Stimulated activated CD8-positive, alpha-beta memory T cell treated with anti-CD3 and anti-CD28 coated beads, Interleukin-4, amount 100 ng/mL, for 4 hours (primary cell): ENCODE results near the gene IER3IP1.
"Not testable (repeated sequence)": the region's sequence is repeated elsewhere in the genome, so short reads cannot be mapped to it uniquely, and the experiment has no call there.

Source experiments
- DNase-seq, 2 donors: peaks; one replicate each; pipeline ENCODE4 v3.0.0-alpha.2; 2020; ENCODE audit warnings: low read depth in 2 of 2, low spot score in 1 of 2

IER3IP1 gene

GRCh38 chr18:47175898-47176575 is at the start of gene IER3IP1:
TSS of gene IER3IP1 (minus strand) at chr18:47176364. CDS start at chr18:47176277, 87 bp downstream.
- DNase-seq: peak; percentile 67 to 75

GRCh38 chr18:47215554-47216138 is 39.5 kb upstream of the IER3IP1 start:
- no peak for DNase-seq

- no peak for DNase-seq
Observed at GRCh38 chr18:47209171-47209570, 33.0 kb upstream of the IER3IP1 start.

DNA sequence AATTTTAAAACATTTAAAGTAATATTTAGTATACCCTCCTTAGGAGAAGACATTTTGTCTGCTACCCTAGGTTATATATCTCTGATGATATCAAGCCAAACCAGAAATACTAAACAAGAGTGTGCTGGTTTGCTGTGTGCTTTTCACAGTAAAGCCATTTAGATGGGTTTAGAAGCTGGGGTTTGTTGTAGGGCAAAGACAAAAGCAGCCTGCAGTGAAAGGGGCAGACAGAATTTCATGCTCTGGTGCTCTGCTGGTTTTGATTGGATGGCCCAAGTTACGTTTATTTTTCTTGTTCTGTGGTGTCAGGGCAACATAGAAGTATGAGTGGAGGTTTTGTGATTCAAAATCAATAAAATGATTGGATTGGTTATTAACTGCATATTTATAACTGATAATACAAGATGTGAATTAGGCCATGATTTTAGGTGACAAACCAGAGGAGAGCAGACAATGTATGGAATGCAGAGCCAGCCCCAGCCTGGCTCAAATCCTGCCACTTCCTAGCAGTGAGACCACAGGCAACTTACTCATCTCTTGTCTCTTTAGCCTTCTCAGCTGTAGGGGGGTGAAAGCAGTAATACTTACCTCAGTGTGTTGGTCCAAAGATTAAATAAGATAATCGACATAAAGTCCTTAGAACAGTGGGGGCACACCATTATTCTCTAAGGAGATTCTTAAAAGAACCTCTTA is 30.9 kb upstream of the IER3IP1 start:
- DNase-seq: no peak

DNA sequence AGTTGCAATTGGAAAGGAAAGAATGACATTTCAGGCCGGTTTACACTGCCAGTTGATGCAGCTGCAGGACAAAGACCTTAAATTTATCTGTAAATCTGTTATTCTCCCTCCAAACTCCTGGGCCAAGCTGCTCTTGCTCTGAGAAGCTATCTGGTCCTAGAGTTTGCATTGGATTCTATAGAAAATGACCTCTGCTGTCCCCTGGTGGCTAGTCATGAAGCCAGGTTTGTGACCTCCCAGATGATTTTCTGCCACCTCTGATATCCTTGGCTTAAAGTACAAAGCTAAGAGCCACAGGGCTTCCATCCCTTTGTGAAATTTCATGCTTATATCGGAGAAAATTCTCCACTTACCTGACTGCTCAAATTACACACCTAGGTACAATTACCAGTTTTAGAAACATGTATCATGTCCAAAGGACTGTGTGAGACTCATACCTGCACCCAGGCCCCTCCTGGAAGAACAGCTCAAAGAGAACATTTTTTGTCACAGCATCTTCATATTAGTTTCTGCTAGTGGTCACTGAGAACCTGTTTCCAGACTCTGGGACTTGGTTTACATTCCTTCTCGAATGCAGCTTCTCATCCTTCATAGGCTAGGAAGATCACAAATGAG is 28.9 kb upstream of the IER3IP1 start:
- peak in 1 of 2 donors; percentile 4 for DNase-seq

DNA sequence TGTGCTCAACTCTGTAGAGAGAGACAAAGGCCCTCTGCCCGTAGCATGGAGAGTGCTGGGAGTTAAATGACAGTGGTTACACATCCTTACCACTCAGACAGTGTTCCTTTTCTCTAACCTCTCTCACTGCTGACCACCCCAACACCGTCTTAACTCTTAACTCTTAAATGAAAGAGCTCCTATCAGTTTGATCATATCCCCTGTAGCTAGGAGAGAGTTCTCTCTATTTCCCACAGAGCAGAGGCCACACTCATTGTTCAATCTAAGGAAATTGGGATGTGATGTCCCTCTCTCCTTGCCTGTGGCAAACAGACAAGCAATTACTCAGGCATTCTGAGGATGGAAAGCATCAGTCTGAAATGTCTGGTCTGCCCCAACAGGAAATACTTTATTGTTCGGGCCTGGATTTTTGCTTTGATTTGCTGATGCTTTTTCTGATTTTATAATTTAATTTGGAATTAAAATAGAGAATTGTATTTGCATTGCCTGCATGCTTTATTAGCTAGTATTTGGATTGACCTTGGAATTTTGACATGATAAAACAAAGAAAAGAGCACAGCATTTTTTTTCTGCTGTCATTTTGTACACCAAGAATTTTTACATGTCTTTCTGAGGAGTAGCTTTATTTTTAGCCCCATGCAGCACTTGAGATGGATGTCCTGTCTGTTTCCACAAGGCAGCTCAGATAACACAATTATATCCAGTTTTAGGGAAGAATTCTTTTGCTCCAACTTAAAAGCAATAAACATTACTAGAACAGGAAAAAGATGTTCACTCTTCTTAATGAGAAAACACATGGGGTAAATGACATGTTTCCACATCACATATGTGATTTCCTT is 27.7 kb upstream of the IER3IP1 start:
- no peak for DNase-seq

DNA sequence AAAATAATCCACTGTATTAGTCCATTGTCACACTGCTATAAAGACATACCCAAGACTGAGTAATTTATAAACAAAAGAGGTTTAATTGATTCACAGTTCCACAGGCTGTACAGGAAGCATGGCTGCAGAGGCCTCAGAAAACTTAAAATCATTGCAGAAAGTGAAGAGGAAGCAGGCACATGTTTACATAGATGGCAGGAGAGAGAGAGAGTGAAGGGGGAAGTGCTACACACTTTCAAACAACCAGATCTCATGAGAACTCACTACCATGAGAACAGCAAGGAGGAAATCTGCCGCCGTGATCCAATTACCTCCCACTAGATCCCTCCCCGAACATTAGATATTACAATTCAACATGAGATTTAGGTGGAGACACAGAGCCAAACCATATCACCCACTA is 19.8 kb upstream of the IER3IP1 start:
- DNase-seq: not testable (repeated sequence)

DNA sequence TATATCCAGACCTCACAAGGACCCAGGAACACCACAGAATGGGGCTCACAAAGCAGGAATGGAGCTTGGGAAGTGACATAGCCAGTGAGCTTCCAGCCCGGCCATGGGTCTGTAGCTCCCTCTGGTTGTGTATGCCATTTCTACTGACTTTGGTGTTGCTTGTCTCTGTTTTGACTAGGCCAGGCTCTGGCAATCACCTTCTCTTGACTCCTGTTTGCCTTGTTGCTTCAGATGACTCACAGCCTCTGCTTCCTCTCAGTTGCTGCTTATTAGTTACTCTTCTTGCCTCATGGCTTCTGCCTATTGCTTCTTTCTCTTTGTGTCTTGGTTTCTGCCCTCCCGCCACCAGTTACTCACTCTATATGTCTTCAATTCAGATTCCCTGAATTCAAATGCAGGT is 15.8 kb upstream of the IER3IP1 start:
- no peak for DNase-seq

- no peak for DNase-seq
Observed at GRCh38 chr18:47187721-47188120, 11.6 kb upstream of the IER3IP1 start.

DNA sequence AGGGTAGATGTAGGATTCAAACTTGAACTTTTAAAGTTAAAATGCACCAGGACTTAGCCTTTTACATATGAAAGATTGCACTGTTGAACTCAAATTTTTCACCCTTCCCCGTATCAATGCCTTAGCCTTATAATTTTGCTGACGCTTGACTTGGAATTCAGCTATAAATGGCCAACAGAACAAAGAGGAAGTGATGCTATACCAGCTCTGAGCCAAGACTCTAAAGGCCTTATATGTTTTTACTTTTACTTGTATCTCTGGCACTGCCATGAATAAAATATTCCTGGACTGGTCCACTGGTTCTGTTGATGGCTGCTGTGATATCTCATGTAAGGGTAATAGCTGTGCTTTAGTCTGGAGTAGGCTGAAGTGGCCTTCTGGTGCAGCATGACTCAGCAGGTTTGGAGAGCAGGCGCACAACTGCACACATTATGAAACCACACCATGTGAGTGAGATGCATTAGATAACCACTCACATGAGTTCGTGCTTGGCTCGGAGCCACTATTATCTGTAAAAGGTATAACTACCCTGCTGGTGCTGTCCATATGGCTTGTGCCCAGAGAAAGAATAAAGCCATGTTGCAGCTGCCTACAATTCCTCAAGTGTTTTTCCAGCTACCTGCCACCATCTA is 8.4 kb upstream of the IER3IP1 start:
- no peak for DNase-seq

GRCh38 chr18:47182156-47182555 is 6.0 kb upstream of the IER3IP1 start:
- not testable (repeated sequence) for DNase-seq

GRCh38 chr18:47180765-47181164 is 4.6 kb upstream of the IER3IP1 start:
- no peak for DNase-seq

DNA sequence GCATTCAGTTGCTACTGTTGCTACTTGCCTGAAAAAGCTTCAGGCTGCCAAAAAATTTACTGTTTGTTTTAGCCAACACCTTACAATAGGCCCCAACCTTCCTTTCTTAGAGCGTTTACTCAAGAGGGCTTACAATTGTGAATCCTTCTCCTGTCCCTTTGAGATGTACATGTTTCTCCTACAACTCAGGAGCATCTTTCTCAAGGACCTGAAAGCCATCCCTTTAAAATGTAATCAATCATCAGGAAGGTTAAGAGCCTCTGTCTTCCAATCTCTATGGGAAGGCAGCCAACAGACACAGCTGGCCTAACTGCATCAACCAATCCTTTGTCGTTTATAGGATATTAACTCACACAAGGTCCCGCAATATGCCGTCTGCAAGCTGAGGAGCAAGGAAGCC is 3.4 kb upstream of the IER3IP1 start:
- no peak for DNase-seq

DNA sequence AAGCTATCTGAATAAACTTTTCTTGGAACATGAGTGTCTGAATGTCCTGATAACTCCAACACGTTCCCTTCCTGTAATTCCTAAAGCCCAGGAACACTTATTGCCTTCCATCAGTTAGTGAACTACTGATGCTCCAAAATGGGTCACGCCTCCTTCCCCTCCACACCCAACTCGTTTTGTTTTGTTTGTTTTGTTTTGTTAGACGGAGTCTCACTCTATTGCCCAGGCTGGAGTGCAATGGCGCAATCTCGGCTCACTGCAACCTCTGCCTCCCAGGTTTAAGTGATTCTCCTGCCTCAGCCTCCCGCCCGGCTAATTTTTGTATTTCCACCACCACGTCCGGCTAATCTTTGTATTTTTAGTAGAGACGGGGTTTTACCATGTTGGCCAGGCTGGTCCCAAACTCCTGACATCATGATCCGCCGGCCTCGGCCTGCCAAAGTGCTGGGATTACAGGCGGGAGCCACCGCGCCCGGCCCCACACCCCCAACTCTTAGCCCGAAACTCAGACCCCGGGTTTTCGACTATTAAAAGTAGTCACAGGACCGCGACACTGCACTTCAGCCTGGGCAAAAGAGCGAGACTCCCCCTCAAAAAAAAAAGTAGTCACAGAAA is 774 bp downstream of the IER3IP1 start:
- no peak for DNase-seq

DNA sequence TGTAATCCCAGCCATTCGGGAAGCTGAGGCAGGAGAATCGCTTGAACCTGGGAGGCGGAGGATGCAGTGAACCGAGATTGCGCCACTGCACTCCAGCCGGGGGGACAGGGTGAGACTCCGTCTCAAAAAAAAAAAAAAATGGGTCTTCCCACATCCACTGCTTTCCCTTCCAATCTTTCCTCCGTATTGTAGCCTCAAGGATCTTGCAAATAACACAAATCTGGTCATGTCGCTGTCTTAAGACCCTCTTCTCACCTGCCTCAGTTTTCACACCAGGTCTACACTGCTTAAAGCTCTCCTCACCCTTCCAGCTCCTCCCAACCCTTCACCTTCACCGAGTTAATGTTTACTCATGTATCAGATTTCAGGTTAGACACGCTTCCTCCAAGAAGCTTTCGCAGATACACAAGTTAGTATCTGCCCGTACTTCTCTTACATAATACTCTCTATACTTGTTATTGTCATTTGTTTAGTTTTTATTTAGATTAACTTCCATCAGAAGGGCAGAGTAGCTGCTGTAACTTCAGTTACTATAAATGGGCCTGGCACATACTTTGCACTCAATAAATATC is 1.5 kb downstream of the IER3IP1 start:
- DNase-seq: no peak

- DNase-seq: no peak
Observed at GRCh38 chr18:47172476-47172875, 3.7 kb downstream of the IER3IP1 start.

- DNase-seq: no peak
Observed at GRCh38 chr18:47168913-47169312, 7.3 kb downstream of the IER3IP1 start.

DNA sequence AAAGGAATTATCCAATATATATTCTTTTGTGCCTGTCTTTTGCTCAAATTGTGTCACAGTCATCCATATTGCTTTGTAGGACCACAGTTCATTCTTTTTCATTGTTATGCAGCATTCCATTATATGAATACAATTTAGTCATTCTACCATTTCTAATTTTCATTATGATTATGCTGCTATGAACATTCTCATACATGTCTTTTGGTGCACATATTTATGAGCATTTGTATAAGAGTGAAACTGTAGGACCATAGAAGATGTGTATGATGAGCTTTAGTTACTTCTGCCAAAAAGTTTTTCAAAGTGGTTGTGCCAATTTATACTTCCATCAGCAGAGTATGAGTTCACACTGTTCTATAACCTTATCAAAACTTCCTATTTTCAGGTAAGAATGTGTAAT is 7.7 kb downstream of the IER3IP1 start:
- DNase-seq: no peak

DNA sequence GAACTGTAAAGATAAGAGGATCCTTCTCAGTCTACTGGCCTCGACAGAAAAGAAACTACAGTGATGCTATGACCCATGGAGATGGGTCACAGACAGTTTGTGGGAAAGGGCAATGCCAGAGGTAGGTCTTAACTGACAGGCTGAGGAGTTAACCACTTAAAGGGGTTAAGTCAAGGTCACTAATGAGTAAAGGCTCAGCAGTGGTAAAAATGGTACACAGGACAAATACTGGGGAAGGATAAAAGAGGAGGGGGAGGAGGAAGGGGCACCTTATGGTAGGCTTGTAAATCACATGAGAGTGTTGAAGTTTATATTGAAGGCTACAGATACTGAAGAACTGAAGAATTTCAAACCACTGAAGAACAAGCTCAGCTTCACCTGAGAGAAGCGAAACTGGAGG is 9.9 kb downstream of the IER3IP1 start:
- DNase-seq: no peak

GRCh38 chr18:47163241-47163640 is 12.9 kb downstream of the IER3IP1 start:
- DNase-seq: no peak
